ENCODE measurements around the gene EPHA10. TPM values are rescaled to one million over a fixed set of nuclear protein-coding genes. Genes with fewer than 3 reads are reported as not detected.

The EPHA10 gene
- total and polyA plus RNA-seq, 4 donors: under 0.01 to 0.09 (median 0.03) TPM; not detected in 1

DNA sequence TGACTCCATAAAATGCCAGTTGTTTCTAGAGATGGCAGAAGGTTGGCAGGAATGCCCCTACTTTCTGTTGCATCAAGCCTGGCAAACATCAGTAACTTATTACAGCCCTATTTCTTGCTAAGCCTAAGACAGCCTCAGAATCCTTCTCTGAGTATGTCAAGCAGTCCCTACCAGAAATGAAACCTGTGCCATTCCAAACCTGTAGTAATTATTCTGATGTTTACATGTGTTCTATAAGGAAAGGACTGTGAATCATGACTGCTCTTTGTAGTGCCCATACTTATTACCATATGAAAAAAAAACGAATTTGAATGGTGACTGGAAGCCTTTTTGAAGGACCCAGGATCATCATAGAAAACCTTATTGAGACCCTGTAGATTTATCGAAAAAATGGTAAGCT, 67.2 kb downstream of the EPHA10 start:
- Histone ChIP-seq H3K4me1 (ENCODE audit: control insufficient read depth in 4 of 4, insufficient read depth in 4 of 4, low read length in 3 of 4) (peaks cover 2 to 3% (median 2%) of the 10 kb centered on the region in 4 donors), H3K27me3 (ENCODE audit: control insufficient read depth in 4 of 4, insufficient read depth in 4 of 4, low read length in 3 of 4) (no peaks in the 10 kb centered on the region), H3K36me3 (ENCODE audit: control insufficient read depth in 4 of 4, insufficient read depth in 3 of 4, low read depth in 1 of 4, low read length in 3 of 4) (no peaks in the 10 kb centered on the region), H3K9me3 (ENCODE audit: control insufficient read depth in 4 of 4, low read length in 3 of 4) (no peaks in the 10 kb centered on the region), H3K4me3 (ENCODE audit: low read depth in 1 of 3, low read length in 3 of 3) (no peak overlapping the region), H3K27ac (ENCODE audit: low read depth in 1 of 2, low read length in 2 of 2) (no peak overlapping the region), H3K9ac (ENCODE audit: low read depth in 1 of 2, low read length in 2 of 2) (no peak overlapping the region)
- WGBS: 90% methylated on average over 2 of the region's 2 CpGs
- TF ChIP-seq, protein P1, sequence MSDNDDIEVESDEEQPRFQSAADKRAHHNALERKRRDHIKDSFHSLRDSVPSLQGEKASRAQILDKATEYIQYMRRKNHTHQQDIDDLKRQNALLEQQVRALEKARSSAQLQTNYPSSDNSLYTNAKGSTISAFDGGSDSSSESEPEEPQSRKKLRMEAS (IDR thresholded peaks at IDR 0.05): no peak
- DNase-seq (ENCODE audit: low spot score): no peak

DNA sequence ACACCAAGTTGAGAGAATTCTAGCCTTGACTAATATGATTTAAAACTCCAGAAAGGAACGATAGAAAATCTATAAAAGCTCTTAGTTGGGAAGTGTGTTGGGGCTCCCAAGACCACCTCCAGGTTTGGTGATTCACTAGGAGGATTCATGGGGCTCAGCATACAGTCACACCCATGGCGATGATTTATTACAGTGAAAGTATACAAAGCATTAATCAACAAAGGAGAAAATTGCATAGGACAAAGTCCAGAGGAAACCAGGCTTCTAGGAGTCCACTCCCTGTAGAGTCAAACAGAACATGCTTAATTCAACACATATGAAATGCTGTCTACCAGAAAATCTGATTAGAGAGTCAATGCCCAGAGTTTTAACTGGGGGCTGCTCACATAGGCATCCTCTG, 67.8 kb downstream of the EPHA10 start:
- Histone ChIP-seq H3K9ac (ENCODE audit: low read depth in 1 of 2, low read length in 2 of 2) (no peak overlapping the region), H3K36me3 (ENCODE audit: control insufficient read depth in 4 of 4, insufficient read depth in 3 of 4, low read depth in 1 of 4, low read length in 3 of 4) (no peaks in the 10 kb centered on the region), H3K4me1 (ENCODE audit: control insufficient read depth in 4 of 4, insufficient read depth in 4 of 4, low read length in 3 of 4) (peaks cover 2 to 7% (median 6%) of the 10 kb centered on the region in 4 donors), H3K27me3 (ENCODE audit: control insufficient read depth in 4 of 4, insufficient read depth in 4 of 4, low read length in 3 of 4) (no peaks in the 10 kb centered on the region), H3K9me3 (ENCODE audit: control insufficient read depth in 4 of 4, low read length in 3 of 4) (no peaks in the 10 kb centered on the region), H3K27ac (ENCODE audit: low read depth in 1 of 2, low read length in 2 of 2) (no peak overlapping the region), H3K4me3 (ENCODE audit: low read depth in 1 of 3, low read length in 3 of 3) (no peak overlapping the region)
- 92% methylated on average over 2 of the region's 2 CpGs for WGBS
- TF ChIP-seq, protein P2, sequence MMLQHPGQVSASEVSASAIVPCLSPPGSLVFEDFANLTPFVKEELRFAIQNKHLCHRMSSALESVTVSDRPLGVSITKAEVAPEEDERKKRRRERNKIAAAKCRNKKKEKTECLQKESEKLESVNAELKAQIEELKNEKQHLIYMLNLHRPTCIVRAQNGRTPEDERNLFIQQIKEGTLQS (IDR thresholded peaks at IDR 0.05): no peak
- TF ChIP-seq EGR1 (IDR thresholded peaks at IDR 0.05; ENCODE audit: low read depth in 2 of 2): no peak
- TF ChIP-seq, protein P3, sequence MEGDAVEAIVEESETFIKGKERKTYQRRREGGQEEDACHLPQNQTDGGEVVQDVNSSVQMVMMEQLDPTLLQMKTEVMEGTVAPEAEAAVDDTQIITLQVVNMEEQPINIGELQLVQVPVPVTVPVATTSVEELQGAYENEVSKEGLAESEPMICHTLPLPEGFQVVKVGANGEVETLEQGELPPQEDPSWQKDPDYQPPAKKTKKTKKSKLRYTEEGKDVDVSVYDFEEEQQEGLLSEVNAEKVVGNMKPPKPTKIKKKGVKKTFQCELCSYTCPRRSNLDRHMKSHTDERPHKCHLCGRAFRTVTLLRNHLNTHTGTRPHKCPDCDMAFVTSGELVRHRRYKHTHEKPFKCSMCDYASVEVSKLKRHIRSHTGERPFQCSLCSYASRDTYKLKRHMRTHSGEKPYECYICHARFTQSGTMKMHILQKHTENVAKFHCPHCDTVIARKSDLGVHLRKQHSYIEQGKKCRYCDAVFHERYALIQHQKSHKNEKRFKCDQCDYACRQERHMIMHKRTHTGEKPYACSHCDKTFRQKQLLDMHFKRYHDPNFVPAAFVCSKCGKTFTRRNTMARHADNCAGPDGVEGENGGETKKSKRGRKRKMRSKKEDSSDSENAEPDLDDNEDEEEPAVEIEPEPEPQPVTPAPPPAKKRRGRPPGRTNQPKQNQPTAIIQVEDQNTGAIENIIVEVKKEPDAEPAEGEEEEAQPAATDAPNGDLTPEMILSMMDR (IDR thresholded peaks at IDR 0.05; ENCODE audit: low read depth, low read length, missing input control): no peak
- no peak for TF ChIP-seq TAF1 (conservative IDR thresholded peaks at IDR 0.05)
- TF ChIP-seq SP1 (IDR thresholded peaks at IDR 0.05): no peak
- no peak for TF ChIP-seq HNF4A (conservative IDR thresholded peaks at IDR 0.05)
- no peak for TF ChIP-seq FOXA2 (IDR thresholded peaks at IDR 0.05)
- TF ChIP-seq, protein P1 (IDR thresholded peaks at IDR 0.05): no peak
- no peak for TF ChIP-seq HNF4G (IDR thresholded peaks at IDR 0.05)
- no peak for TF ChIP-seq RAD21 (IDR thresholded peaks at IDR 0.05)
- no peak for TF ChIP-seq NR2F2 (IDR thresholded peaks at IDR 0.05)
- TF ChIP-seq, protein P4, sequence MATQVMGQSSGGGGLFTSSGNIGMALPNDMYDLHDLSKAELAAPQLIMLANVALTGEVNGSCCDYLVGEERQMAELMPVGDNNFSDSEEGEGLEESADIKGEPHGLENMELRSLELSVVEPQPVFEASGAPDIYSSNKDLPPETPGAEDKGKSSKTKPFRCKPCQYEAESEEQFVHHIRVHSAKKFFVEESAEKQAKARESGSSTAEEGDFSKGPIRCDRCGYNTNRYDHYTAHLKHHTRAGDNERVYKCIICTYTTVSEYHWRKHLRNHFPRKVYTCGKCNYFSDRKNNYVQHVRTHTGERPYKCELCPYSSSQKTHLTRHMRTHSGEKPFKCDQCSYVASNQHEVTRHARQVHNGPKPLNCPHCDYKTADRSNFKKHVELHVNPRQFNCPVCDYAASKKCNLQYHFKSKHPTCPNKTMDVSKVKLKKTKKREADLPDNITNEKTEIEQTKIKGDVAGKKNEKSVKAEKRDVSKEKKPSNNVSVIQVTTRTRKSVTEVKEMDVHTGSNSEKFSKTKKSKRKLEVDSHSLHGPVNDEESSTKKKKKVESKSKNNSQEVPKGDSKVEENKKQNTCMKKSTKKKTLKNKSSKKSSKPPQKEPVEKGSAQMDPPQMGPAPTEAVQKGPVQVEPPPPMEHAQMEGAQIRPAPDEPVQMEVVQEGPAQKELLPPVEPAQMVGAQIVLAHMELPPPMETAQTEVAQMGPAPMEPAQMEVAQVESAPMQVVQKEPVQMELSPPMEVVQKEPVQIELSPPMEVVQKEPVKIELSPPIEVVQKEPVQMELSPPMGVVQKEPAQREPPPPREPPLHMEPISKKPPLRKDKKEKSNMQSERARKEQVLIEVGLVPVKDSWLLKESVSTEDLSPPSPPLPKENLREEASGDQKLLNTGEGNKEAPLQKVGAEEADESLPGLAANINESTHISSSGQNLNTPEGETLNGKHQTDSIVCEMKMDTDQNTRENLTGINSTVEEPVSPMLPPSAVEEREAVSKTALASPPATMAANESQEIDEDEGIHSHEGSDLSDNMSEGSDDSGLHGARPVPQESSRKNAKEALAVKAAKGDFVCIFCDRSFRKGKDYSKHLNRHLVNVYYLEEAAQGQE (IDR thresholded peaks at IDR 0.05): no peak
- TF ChIP-seq YY1 (IDR thresholded peaks at IDR 0.05): no peak
- TF ChIP-seq RXRA (IDR thresholded peaks at IDR 0.05): no peak
- TF ChIP-seq JUND (IDR thresholded peaks at IDR 0.05): no peak
- TF ChIP-seq FOXA1 (IDR thresholded peaks at IDR 0.05): no peak
- TF ChIP-seq, protein P5, sequence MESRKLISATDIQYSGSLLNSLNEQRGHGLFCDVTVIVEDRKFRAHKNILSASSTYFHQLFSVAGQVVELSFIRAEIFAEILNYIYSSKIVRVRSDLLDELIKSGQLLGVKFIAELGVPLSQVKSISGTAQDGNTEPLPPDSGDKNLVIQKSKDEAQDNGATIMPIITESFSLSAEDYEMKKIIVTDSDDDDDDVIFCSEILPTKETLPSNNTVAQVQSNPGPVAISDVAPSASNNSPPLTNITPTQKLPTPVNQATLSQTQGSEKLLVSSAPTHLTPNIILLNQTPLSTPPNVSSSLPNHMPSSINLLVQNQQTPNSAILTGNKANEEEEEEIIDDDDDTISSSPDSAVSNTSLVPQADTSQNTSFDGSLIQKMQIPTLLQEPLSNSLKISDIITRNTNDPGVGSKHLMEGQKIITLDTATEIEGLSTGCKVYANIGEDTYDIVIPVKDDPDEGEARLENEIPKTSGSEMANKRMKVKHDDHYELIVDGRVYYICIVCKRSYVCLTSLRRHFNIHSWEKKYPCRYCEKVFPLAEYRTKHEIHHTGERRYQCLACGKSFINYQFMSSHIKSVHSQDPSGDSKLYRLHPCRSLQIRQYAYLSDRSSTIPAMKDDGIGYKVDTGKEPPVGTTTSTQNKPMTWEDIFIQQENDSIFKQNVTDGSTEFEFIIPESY (IDR thresholded peaks at IDR 0.05): no peak
- TF ChIP-seq GABPA (IDR thresholded peaks at IDR 0.05 in 1 of 2, conservative IDR thresholded peaks at IDR 0.05 in 1 of 2): no peak
- DNase-seq (ENCODE audit: low spot score): no peak

Data from liver (tissue), 9 donors.